Measurements from ENCODE around the gene FGFRL1. TPM values are rescaled to one million over a fixed set of nuclear protein-coding genes. Genes with fewer than 3 reads are reported as not detected.

FGFRL1 gene
- total and polyA plus RNA-seq, 4 donors, result 13.4 to 31.1 (median 15.2) TPM

- no peak for TF ChIP-seq CTCF (IDR thresholded peaks at IDR 0.05; ENCODE audit: control extremely low read depth, extremely low read depth)
- H3K4me1 ChIP-seq (ENCODE audit: control insufficient read depth in 5 of 5, insufficient read depth in 5 of 5, low read length in 5 of 5), result peaks cover 0 to 19% (median 7%) of the 10 kb centered on the region in 5 donors
- peaks cover 0 to 18% (median 13%) of the 10 kb centered on the region in 3 donors for H3K27me3 ChIP-seq (ENCODE audit: control insufficient read depth in 3 of 3, insufficient read depth in 3 of 3, low read length in 2 of 3)
- peaks cover 0 to 10% (median 0%) of the 10 kb centered on the region in 4 donors for H3K9me3 ChIP-seq (ENCODE audit: control insufficient read depth in 4 of 4, insufficient read depth in 3 of 4, low read length in 3 of 4)
- H3K9ac ChIP-seq (ENCODE audit: insufficient read depth in 1 of 2, low read length in 2 of 2), result no peak overlapping the region
- 71 to 77% methylated on average over 40 of the region's 40 CpGs for WGBS, 2 donors
- no peak overlapping the region for H3K27ac ChIP-seq (ENCODE audit: low read depth in 1 of 2, low read length in 1 of 2)
- ATAC-seq (ENCODE audit: insufficient read depth, low FRiP score) (no peak), DNase-seq (peak in 2 of 3 donors; percentile 11 to 46)
- H3K4me3 ChIP-seq, result no peak overlapping the region
- H3K36me3 ChIP-seq (ENCODE audit: control insufficient read depth in 4 of 4, insufficient read depth in 4 of 4, low read length in 4 of 4), result no peaks in the 10 kb centered on the region
Measured at GRCh38 chr4:1050486-1051213, 39.2 kb downstream of the FGFRL1 start.

DNA sequence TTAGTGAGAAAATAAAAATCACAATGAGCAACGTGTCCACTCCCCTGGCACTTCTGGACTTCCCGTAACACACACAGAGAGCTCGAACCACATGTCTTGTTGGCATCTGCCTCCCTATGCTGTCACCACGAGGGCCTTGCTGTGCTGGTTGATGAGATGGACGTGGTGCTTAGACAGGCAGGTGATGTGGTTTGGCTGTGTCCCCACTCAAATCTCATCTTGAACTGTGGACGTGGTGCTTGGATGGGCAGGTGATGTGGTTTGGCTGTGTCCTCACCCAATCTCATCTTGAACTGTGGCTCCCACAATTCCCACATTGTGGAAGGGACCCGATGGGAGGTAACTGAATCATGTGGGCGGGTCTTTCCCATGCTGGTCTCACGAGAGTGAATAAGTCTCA, 40.0 kb downstream of the FGFRL1 start:
- H3K27me3 ChIP-seq (ENCODE audit: control insufficient read depth in 3 of 3, insufficient read depth in 3 of 3, low read length in 2 of 3), result peaks cover 0 to 26% (median 21%) of the 10 kb centered on the region in 3 donors
- peaks cover 0 to 19% (median 9%) of the 10 kb centered on the region in 5 donors for H3K4me1 ChIP-seq (ENCODE audit: control insufficient read depth in 5 of 5, insufficient read depth in 5 of 5, low read length in 5 of 5)
- DNase-seq, result peak in 1 of 3 donors; percentile 13
- H3K4me3 ChIP-seq, result no peak overlapping the region
- H3K9ac ChIP-seq (ENCODE audit: insufficient read depth in 1 of 2, low read length in 2 of 2), result no peak overlapping the region
- no peaks in the 10 kb centered on the region for H3K36me3 ChIP-seq (ENCODE audit: control insufficient read depth in 4 of 4, insufficient read depth in 4 of 4, low read length in 4 of 4)
- ATAC-seq (ENCODE audit: insufficient read depth, low FRiP score), result no peak
- WGBS, 2 donors, result 71 to 81% methylated on average over 9 of the region's 9 CpGs
- H3K27ac ChIP-seq (ENCODE audit: low read depth in 1 of 2, low read length in 1 of 2), result no peak overlapping the region
- peaks cover 0 to 10% (median 0%) of the 10 kb centered on the region in 4 donors for H3K9me3 ChIP-seq (ENCODE audit: control insufficient read depth in 4 of 4, insufficient read depth in 3 of 4, low read length in 3 of 4)
- TF ChIP-seq CTCF (IDR thresholded peaks at IDR 0.05; ENCODE audit: control extremely low read depth, extremely low read depth), result no peak

- Histone ChIP-seq H3K36me3 (ENCODE audit: control insufficient read depth in 4 of 4, insufficient read depth in 4 of 4, low read length in 4 of 4) (no peaks in the 10 kb centered on the region), H3K4me1 (ENCODE audit: control insufficient read depth in 5 of 5, insufficient read depth in 5 of 5, low read length in 5 of 5) (peaks cover 0 to 13% (median 4%) of the 10 kb centered on the region in 5 donors), H3K27me3 (ENCODE audit: control insufficient read depth in 3 of 3, insufficient read depth in 3 of 3, low read length in 2 of 3) (peaks cover 0 to 34% (median 28%) of the 10 kb centered on the region in 3 donors), H3K27ac (ENCODE audit: low read depth in 1 of 2, low read length in 1 of 2) (no peak overlapping the region), H3K9ac (ENCODE audit: insufficient read depth in 1 of 2, low read length in 2 of 2) (no peak overlapping the region), H3K4me3 (no peak overlapping the region), H3K9me3 (ENCODE audit: control insufficient read depth in 4 of 4, insufficient read depth in 3 of 4, low read length in 3 of 4) (peaks cover 0 to 10% (median 0%) of the 10 kb centered on the region in 4 donors)
- TF ChIP-seq CTCF (IDR thresholded peaks at IDR 0.05; ENCODE audit: control extremely low read depth, extremely low read depth), result no peak
- ATAC-seq (ENCODE audit: insufficient read depth, low FRiP score), result no peak
- peak in 1 of 3 donors; percentile 9 for DNase-seq
- WGBS, 2 donors, result 71 to 78% methylated on average over 11 to 15 of the region's 15 CpGs
Measured at GRCh38 chr4:1052231-1052671, 40.8 kb downstream of the FGFRL1 start.
